H1 (cell line): Measurements from ENCODE around the gene PLEKHA3. TPM values are rescaled to one million over a fixed set of nuclear protein-coding genes. Genes with fewer than 3 reads are reported as not detected.

Experiments used
- CTCF ChIA-PET: fragments of 300-600 bp; sonication (Branson Sonifier 250); formaldehyde crosslinking; loops from one replicate; lab custom pipeline; 2021; ENCODE audit not compliant: partially characterized antibody; lab: Charles Lee
- POLR2A ChIA-PET: fragments of 300-600 bp; sonication (Branson Sonifier 250); formaldehyde crosslinking; loops from one replicate; lab custom pipeline; 2021; ENCODE audit warnings: inconsistent platforms; ENCODE audit not compliant: partially characterized antibody; lab: Charles Lee
- DNase-seq, 2 experiments: peaks; one replicate each; pipeline versions ENCODE4 v3.0.0 to v3.0.0-alpha.2; 2010 to 2022; ENCODE audit warnings: low spot score in 2 of 2, low read depth in 1 of 2, mixed read lengths in 1 of 2
- FAIRE-seq: peaks from 2 replicates; lab custom pipeline; 2011; peaks lifted over from hg19 to GRCh38; lab: Jason Lieb, UNC
- H2AFZ ChIP-seq: 2 replicates; pipeline ENCODE4 v1.8.1; 2012; ENCODE audit warnings: low read length, inconsistent platforms
- H2AK5ac ChIP-seq: 2 replicates; pipeline ENCODE4 v1.6.1; 2013; ENCODE audit warnings: low read depth, low read length
- H2BK120ac ChIP-seq: replicated peaks from 2 replicates; pipeline ENCODE3; 2013; ENCODE audit warnings: low read depth, low read length, inconsistent platforms
- H2BK12ac ChIP-seq: 2 replicates; pipeline ENCODE4 v1.6.1; 2013; ENCODE audit warnings: low read depth, low read length
- H2BK15ac ChIP-seq: 2 replicates; pipeline ENCODE4 v1.6.1; 2013; ENCODE audit warnings: low read length
- H2BK20ac ChIP-seq: 2 replicates; pipeline ENCODE4 v1.6.1; 2013; ENCODE audit warnings: low read length
- H2BK5ac ChIP-seq: 2 replicates; pipeline ENCODE4 v1.6.1; 2013; ENCODE audit warnings: low read depth, low read length
- H3K14ac ChIP-seq: 2 replicates; pipeline ENCODE4 v1.6.1; 2013; ENCODE audit warnings: inconsistent platforms; ENCODE audit not compliant: insufficient read length
- H3K18ac ChIP-seq: 2 replicates; pipeline ENCODE4 v1.6.1; 2013; ENCODE audit warnings: low read length; ENCODE audit errors: extremely low read depth
- H3K23ac ChIP-seq: 2 replicates; pipeline ENCODE4 v1.6.1; 2013; ENCODE audit warnings: inconsistent platforms; ENCODE audit not compliant: insufficient read length
- H3K23me2 ChIP-seq: 2 replicates; pipeline ENCODE4 v1.6.1; 2013; ENCODE audit warnings: low read depth, low read length
- H3K27ac ChIP-seq: 2 replicates; pipeline ENCODE4 v1.6.1; 2011; ENCODE audit warnings: low read depth, low read length, inconsistent platforms
- H3K27me3 ChIP-seq, 4 experiments: replicated peaks in 1 of 4; 1 replicate in 1 of 4; 2 replicates in 3 of 4; pipeline versions ENCODE4 v1.6.1 to v1.8.1; 2011 to 2013; ENCODE audit warnings: low read length in 3 of 4, mild to moderate bottlenecking in 3 of 4, inconsistent platforms in 2 of 4, mixed read lengths in 2 of 4, moderate library complexity in 1 of 4; ENCODE audit not compliant: control insufficient read depth in 3 of 4, insufficient read depth in 3 of 4; ENCODE audit errors: extremely low read depth in 1 of 4
- H3K36me3 ChIP-seq, 4 experiments: 2 replicates each; pipeline versions ENCODE4 v1.6.1 to v1.8.1; 2011 to 2013; ENCODE audit warnings: mild to moderate bottlenecking in 4 of 4, low read length in 3 of 4, moderate library complexity in 2 of 4, control low read depth in 1 of 4, inconsistent platforms in 1 of 4; ENCODE audit not compliant: insufficient read depth in 4 of 4, control insufficient read depth in 2 of 4
- H3K4ac ChIP-seq: replicated peaks from 2 replicates; pipeline ENCODE3; 2013; ENCODE audit warnings: low read length, low read depth, mixed read lengths, inconsistent platforms; ENCODE audit not compliant: insufficient read length
- H3K4me1 ChIP-seq, 4 experiments: replicated peaks in 1 of 4; 1 replicate in 1 of 4; 2 replicates in 3 of 4; pipeline versions ENCODE4 v1.6.1 to v1.8.1; 2011 to 2013; ENCODE audit warnings: low read length in 3 of 4, inconsistent platforms in 2 of 4, mixed read lengths in 1 of 4; ENCODE audit not compliant: insufficient read depth in 4 of 4, control insufficient read depth in 3 of 4
- H3K4me2 ChIP-seq, 2 experiments: 2 replicates each; pipeline versions ENCODE4 v1.6.1 to v1.8.1; 2011 to 2013; ENCODE audit warnings: low read depth in 2 of 2, low read length in 2 of 2, control low read depth in 1 of 2, inconsistent platforms in 1 of 2, mild to moderate bottlenecking in 1 of 2; ENCODE audit not compliant: insufficient read depth in 1 of 2
- H3K4me3 ChIP-seq, 4 experiments: fragments of 200-600, 300-600 bp in 1 of 4; sonication (generic), shearing (Covaris generic), sonication (Bioruptor Twin) in 1 of 4; 2 replicates each; pipeline versions ENCODE4 v1.5.1 to v1.8.1; 2011 to 2016; ENCODE audit warnings: low read length in 4 of 4, low read depth in 3 of 4, control low read depth in 2 of 4, inconsistent platforms in 2 of 4, mild to moderate bottlenecking in 2 of 4, mixed read lengths in 1 of 4, moderate library complexity in 1 of 4; ENCODE audit not compliant: insufficient read depth in 2 of 4; ENCODE audit errors: extremely low read depth in 1 of 4
- H3K56ac ChIP-seq: replicated peaks from 2 replicates; pipeline ENCODE3; 2013; ENCODE audit warnings: low read depth, mild to moderate bottlenecking, mixed read lengths, low read length, inconsistent platforms; ENCODE audit not compliant: insufficient read length
- H3K79me1 ChIP-seq: 2 replicates; pipeline ENCODE4 v1.6.1; 2013; ENCODE audit warnings: low read depth, low read length, control low read depth
- H3K79me2 ChIP-seq, 2 experiments: 2 replicates each; pipeline versions ENCODE4 v1.6.1 to v1.8.1; 2012 to 2013; ENCODE audit warnings: low read length in 2 of 2, mild to moderate bottlenecking in 2 of 2, inconsistent platforms in 1 of 2; ENCODE audit not compliant: insufficient read depth in 2 of 2, control insufficient read depth in 1 of 2
- H3K9ac ChIP-seq, 4 experiments: replicated peaks in 1 of 4; 1 replicate in 1 of 4; 2 replicates in 3 of 4; pipeline versions ENCODE4 v1.6.1 to v1.8.1; 2011 to 2013; ENCODE audit warnings: low read depth in 3 of 4, low read length in 3 of 4, control low read depth in 2 of 4, mild to moderate bottlenecking in 2 of 4, moderate library complexity in 2 of 4, inconsistent platforms in 1 of 4; ENCODE audit errors: extremely low read depth in 1 of 4
- H3K9me3 ChIP-seq, 2 experiments: 2 replicates each; pipeline versions ENCODE4 v1.6.1 to v1.8.1; 2012 to 2013; ENCODE audit warnings: mild to moderate bottlenecking in 2 of 2, moderate library complexity in 2 of 2, control low read depth in 1 of 2, inconsistent platforms in 1 of 2, low read depth in 1 of 2, low read length in 1 of 2, mixed read lengths in 1 of 2; ENCODE audit not compliant: insufficient read depth in 2 of 2
- H4K20me1 ChIP-seq, 2 experiments: replicated peaks in 1 of 2; 2 replicates each; pipeline versions ENCODE3 to v1.8.1; 2011 to 2013; ENCODE audit warnings: inconsistent platforms in 2 of 2, low read length in 2 of 2, mild to moderate bottlenecking in 1 of 2; ENCODE audit not compliant: insufficient read depth in 2 of 2, control insufficient read depth in 1 of 2
- H4K5ac ChIP-seq: 2 replicates; pipeline ENCODE4 v1.6.1; 2013; ENCODE audit warnings: low read length, low read depth, mixed read lengths, inconsistent platforms; ENCODE audit not compliant: insufficient read length
- H4K8ac ChIP-seq: 2 replicates; pipeline ENCODE4 v1.8.0; 2013; ENCODE audit warnings: mild to moderate bottlenecking, moderate library complexity, low read length, inconsistent platforms; ENCODE audit not compliant: insufficient read depth; ENCODE audit errors: extremely low read depth
- H4K91ac ChIP-seq: replicated peaks from 2 replicates; pipeline ENCODE3; 2013; ENCODE audit warnings: low read length, mixed read lengths, inconsistent platforms; ENCODE audit not compliant: insufficient read length
- BACH1 ChIP-seq: IDR thresholded peaks from 2 replicates; pipeline ENCODE4 v1.6.1; 2012; ENCODE audit warnings: low read length, improper control_type of control experiment
- GTF2F1 ChIP-seq: IDR thresholded peaks from 2 replicates; pipeline ENCODE4 v1.6.1; 2012; ENCODE audit warnings: low read depth, low read length, improper control_type of control experiment, borderline replicate concordance
- JUN ChIP-seq: IDR thresholded peaks from 2 replicates; pipeline ENCODE4 v1.6.1; 2011; ENCODE audit warnings: low read depth, mild to moderate bottlenecking, improper control_type of control experiment, low read length
- KDM4A ChIP-seq: IDR thresholded peaks from one replicate; pipeline ENCODE4 v1.7.1; 2012; ENCODE audit warnings: low read depth, mild to moderate bottlenecking, moderate library complexity, low read length, inconsistent platforms; ENCODE audit not compliant: severe bottlenecking
- NRF1 ChIP-seq: IDR thresholded peaks from 2 replicates; pipeline ENCODE4 v1.6.1; 2011; ENCODE audit warnings: mild to moderate bottlenecking, low read depth, low read length, improper control_type of control experiment
- SP2 ChIP-seq: IDR thresholded peaks from 2 replicates; pipeline ENCODE4 v1.6.1; 2012; ENCODE audit warnings: mild to moderate bottlenecking, low read length, inconsistent platforms
- USF2 ChIP-seq: IDR thresholded peaks from 2 replicates; pipeline ENCODE4 v1.6.1; 2011; ENCODE audit warnings: low read length, improper control_type of control experiment
- WGBS, 2 experiments: shearing (Covaris generic) in 1 of 2; methylation state at CpG; one replicate each; pipeline versions ENCODE4 v1.1.6 to v1.1.7; 2013 to 2015; ENCODE audit warnings: low lambda C conversion rate in 2 of 2, mixed read lengths in 2 of 2, inconsistent platforms in 1 of 2, low coverage in 1 of 2, missing lambda C conversion rate in 1 of 2; ENCODE audit not compliant: insufficient replicate concordance in 2 of 2, insufficient coverage in 1 of 2, insufficient read length in 1 of 2; ENCODE audit errors: extremely low coverage in 1 of 2, missing lambda C conversion rate in 1 of 2; 5-methylcytosine and 5-hydroxymethylcytosine counted together
- polyA plus RNA-seq, 7 experiments: library from polyadenylated mRNA; depleted of rRNA in 3 of 7; stranded (reverse) in 5 of 7; unstranded in 2 of 7; fragments of >200 nt in 5 of 7; fragments of 200-250 nt in 2 of 7; gene quantifications; 1 replicate in 5 of 7; 2 replicates in 1 of 7; 4 replicates in 1 of 7; pipeline versions ENCODE4 v1.2.1 to v1.2.3, GENCODE V29; 2011 to 2013; ENCODE audit warnings: missing spikeins in 2 of 7, mixed read lengths in 2 of 7
- total RNA-seq: library from RNA; stranded (reverse); fragmentation: NEBNext Ultra II Directional; extraction: Animal tissue kit (Norgen Biotek cat#: 25700); gene quantifications from 2 replicates; pipeline ENCODE4 v1.2.1, GENCODE V29; 2021
- TF ChIP-seq, protein P1 (sequence below): IDR thresholded peaks from 2 replicates; pipeline ENCODE4 v1.6.1; 2012; ENCODE audit warnings: inconsistent platforms

PLEKHA3 gene
- total and polyA plus RNA-seq, 2 of the 8 experiments (the other 6 are each of a cell fraction or from before 2014, with no cell fraction given): 1.9 to 20.1 TPM

GRCh38 chr2:178506524-178506923, 26.3 kb downstream of the PLEKHA3 start:
- H2BK15ac ChIP-seq: no peak overlapping the region
- H3K79me2 ChIP-seq: no peaks in the 10 kb centered on the region
- POLR2A ChIA-PET: interaction anchor here (1.2 to 1.7 kb wide), 3 partner anchors 10 to 56 kb away, joined by 3 to 5 read pairs (median 3); partner anchors contain the start of genes PJVK, PLEKHA3 and PRKRA
- H3K79me1 ChIP-seq: no peaks in the 10 kb centered on the region
- no peak overlapping the region for H3K23ac ChIP-seq
- peaks cover 0 to 6% (median 2%) of the 10 kb centered on the region in 4 experiments; a peak in 3 of 8 replicates for H3K36me3 ChIP-seq
- no peak overlapping the region for H3K4me2 ChIP-seq
- H3K9me3 ChIP-seq: no peaks in the 10 kb centered on the region
- no peak overlapping the region for H4K8ac ChIP-seq
- no peak for DNase-seq
- no peaks in the 10 kb centered on the region for H3K23me2 ChIP-seq
- H2BK12ac ChIP-seq: no peak overlapping the region
- no peak overlapping the region for H3K4ac ChIP-seq
- H3K27ac ChIP-seq: no peak overlapping the region
- CTCF ChIA-PET: interaction anchor here (1.3 to 2.6 kb wide), 3 partner anchors 11 to 17 kb away, joined by 4 to 8 read pairs (median 5); no protein-coding TSS in a partner anchor
- H3K4me3 ChIP-seq: no peak overlapping the region
- H3K56ac ChIP-seq: no peak overlapping the region
- no peak overlapping the region for H2BK20ac ChIP-seq
- H3K9ac ChIP-seq: no peak overlapping the region
- no peaks in the 10 kb centered on the region for H3K27me3 ChIP-seq
- no peak overlapping the region for H3K18ac ChIP-seq
- WGBS, 2 experiments: 48% methylated on average over 2 of the region's 2 CpGs; no CpG with 5 or more reads in 1 of the 2 experiments
- no peak overlapping the region for H2BK120ac ChIP-seq
- no peaks in the 10 kb centered on the region for H4K20me1 ChIP-seq
- H2BK5ac ChIP-seq: no peak overlapping the region
- TF ChIP-seq KDM4A (no peak), SP2 (no peak), JUN (no peak), NRF1 (no peak), USF2 (no peak), BACH1 (no peak), GTF2F1 (no peak)
- TF ChIP-seq, protein P1, sequence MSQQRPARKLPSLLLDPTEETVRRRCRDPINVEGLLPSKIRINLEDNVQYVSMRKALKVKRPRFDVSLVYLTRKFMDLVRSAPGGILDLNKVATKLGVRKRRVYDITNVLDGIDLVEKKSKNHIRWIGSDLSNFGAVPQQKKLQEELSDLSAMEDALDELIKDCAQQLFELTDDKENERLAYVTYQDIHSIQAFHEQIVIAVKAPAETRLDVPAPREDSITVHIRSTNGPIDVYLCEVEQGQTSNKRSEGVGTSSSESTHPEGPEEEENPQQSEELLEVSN: no peak
- no peak overlapping the region for H2AFZ ChIP-seq
- H2AK5ac ChIP-seq: no peak overlapping the region
- H4K91ac ChIP-seq: no peak overlapping the region
- H3K14ac ChIP-seq: no peak overlapping the region
- H4K5ac ChIP-seq: no peak overlapping the region
- no peak for FAIRE-seq
- peaks cover 0 to 3% (median 0%) of the 10 kb centered on the region in 4 experiments; a peak in 2 of 7 replicates for H3K4me1 ChIP-seq
